ENCODE measurements around the gene FAM217B.

FAM217B gene

GRCh38 chr20:59940129-59940955 is at the start of gene FAM217B, which contains the start of gene PPP1R3D:
TSS of gene FAM217B (plus strand) at chr20:59940389. CDS start at chr20:59943944, 3,555 bp downstream.
TSS of gene PPP1R3D (minus strand) at chr20:59940305. CDS start at chr20:59939931, 374 bp downstream.
- DNase-seq, result peak; percentile 69 to 93

DNA sequence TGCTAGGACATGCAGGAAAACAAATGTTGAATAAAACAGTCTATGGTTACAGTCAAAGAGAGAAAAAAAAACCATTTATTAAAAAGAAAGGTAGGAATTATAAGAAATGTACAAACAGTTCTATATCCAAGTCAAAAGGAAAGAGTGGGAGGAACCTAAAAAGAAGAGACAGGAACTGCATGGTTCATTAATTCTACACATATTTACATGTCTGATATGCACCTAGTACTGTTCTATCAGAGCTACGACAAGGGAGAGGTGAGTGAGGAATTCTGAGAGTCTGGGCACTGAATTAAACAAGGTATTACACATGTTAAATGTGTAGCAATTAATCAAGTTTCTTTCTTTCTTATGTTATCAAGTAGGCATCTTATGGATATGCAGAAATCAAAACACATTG is 48.6 kb upstream of the FAM217B start:
- DNase-seq, result no peak

DNA sequence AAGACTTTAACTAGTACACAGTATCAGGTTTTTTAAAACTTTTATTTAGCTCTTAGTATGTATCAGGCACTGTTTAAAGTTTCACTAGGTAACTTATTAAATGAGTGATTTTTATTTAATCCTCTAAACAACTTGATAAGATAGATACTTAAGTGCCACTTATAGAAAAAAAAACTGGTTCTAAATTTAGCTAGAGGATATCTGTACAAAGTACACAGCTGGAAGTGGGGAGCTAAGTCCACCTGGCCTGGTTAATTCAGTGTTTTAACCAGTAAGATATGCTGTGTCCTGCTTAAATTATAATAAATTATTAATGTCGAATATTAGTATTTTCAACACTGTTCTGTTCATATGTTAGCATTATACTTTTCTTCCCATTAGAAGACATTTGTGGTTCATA is 44.3 kb upstream of the FAM217B start:
- no peak for DNase-seq

DNA sequence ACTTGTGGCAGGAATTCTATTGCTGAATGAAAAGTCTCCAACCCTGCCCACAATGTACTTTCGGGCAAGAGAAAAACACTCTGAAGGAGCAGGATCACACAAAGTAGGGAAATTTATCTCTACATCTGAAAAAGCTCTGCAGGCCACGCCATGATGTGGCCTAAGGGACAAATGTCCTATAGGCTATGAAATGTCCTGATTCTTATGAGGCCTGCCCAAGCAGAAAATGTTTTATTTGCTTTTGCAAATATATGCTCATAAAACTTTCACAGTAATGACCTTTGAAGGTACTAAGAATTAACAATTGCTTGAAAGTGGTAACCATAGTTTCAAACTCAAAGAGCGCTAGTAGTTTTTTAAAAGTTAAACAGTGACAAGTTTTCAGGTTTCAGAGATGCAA is 37.7 kb upstream of the FAM217B start:
- DNase-seq, result no peak

GRCh38 chr20:59903621-59904020 is 36.6 kb upstream of the FAM217B start:
- DNase-seq, result peak in 1 of 2 experiments; percentile 15

- DNase-seq, result no peak
These were observed 31.3 kb upstream of the FAM217B start for GRCh38 chr20:59908855-59909254.

DNA sequence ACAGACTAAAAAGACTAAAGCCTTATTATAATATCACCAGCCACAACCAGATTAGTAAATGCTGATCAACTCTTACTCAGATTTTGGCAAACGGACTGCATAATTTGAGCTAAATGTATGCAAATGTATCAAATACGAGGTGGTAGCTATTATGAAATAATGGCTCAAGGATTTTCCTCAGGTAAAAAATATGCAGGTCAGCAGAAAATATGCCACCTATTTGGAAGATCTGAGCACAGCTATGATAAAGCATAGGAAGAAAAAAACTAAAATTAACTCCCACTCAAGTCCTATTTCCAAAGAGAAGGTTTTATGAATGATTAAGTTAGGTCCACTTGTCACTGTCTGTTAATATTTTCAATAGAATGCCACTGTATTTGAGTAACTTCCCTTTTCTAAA is 29.1 kb upstream of the FAM217B start:
- DNase-seq, result no peak

- DNase-seq, result no peak
These were observed 27.6 kb upstream of the FAM217B start for GRCh38 chr20:59912609-59913008.

DNA sequence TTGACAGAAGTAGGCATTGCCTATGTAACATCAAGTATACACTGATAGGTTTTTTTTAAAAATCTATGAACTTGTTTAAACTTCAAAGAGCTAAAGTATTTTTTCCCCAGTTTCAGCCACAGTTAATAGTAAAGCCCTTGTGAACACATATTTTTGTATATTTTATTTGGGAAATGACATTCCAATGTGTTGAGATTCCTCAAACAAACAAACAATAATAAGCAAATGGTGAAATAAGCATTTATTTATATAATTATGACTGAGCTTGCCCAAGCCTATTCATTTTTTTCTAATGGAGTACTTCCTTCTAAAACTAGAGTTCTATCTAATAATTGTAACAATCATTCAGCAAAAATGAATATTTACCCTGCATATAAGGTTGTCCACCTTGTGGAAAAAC is 19.2 kb upstream of the FAM217B start:
- DNase-seq, result no peak

DNA sequence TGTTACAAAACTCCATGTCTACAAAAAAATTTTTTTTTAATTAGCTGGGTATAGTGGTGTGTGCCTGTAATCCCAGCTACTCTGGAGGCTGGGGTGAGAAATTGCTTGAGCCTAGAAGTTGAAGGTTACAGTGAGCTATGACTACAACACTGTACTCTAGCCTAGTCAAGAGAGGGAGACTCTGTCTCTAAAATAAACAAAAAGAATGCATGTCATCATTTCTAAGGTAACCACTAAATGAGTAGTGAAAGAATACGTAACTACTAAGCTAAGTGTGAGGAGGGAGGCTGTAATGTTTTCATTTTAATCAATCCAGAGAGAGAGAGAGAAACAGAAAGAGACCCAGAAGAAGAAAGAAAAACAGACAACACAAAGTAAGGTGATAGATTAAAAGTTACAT is 16.7 kb upstream of the FAM217B start:
- DNase-seq, result no peak

- DNase-seq, result no peak
These were observed 14.8 kb upstream of the FAM217B start for GRCh38 chr20:59925359-59925758.

- DNase-seq, result peak in 1 of 2 experiments; percentile 14
These were observed 14.3 kb upstream of the FAM217B start for GRCh38 chr20:59925899-59926298.

GRCh38 chr20:59931511-59932312 is 8.5 kb upstream of the FAM217B start:
- no peak for DNase-seq

DNA sequence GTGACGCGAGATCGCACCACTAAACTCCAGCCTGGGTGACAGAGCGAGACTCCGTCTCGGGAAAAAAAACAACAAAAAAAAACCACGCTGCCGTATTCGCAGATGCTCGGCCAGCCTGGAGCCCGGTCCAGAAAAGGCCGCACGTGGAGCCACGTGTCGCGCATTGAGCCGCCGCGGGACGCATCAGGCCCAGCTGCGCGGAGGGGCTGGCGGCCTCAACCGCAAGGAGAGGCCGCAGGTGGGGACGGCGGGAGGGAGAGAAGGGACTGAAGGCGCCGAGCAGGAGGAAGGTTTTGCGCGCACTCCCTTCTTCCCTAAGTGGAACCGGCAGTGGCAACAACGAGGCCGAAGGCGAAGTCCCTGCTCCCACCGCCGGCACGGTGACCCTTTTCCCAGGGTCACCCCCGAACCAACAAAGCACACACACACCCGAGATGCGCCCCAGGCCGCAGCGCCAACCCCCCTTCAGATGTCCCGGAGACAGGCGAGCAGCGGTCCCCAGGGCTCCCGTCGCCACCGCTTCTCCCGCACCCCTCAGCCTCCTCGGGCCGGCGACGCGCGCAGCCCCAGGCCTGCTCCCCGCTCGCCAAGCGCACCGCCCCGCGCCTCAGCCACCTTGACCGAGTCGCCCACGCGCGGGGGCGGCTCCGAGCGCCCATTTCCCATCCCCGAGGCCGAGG is 7.4 kb upstream of the FAM217B start:
- DNase-seq, result no peak

DNA sequence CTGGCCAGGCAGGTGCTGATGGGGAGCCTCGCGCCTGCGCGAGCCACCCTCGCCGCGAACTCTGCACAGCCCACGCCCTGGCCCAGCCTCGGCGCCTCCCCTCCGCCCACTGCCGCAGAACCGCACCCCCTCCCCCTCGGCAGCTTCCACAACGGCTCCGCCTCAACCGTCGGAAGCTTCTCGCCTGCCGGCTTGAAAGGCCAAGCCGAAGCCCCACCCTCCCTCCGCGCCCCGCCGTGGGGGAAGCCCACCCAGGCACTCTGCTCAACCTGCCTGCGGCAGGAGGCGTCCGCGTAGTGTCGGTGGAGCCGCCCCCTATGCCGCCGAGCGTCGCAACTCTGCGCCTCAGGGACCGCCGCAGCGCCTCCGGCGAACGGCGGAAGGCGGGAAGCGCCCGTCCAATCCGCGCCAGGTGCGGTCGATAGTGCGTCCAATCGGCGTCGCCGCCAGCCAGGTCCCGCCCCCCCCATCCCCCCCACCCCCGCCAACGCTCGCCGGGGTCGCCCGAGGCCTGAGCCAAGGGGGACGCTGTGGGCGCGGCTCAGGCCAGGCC is 6.8 kb upstream of the FAM217B start, which contains the start of gene SYCP2:
Gene SYCP2 (minus strand): TSS at position 342 of the 553 bp plus-strand sequence. CDS start 11,224 bp downstream, outside the sequence.
- DNase-seq, result no peak

DNA sequence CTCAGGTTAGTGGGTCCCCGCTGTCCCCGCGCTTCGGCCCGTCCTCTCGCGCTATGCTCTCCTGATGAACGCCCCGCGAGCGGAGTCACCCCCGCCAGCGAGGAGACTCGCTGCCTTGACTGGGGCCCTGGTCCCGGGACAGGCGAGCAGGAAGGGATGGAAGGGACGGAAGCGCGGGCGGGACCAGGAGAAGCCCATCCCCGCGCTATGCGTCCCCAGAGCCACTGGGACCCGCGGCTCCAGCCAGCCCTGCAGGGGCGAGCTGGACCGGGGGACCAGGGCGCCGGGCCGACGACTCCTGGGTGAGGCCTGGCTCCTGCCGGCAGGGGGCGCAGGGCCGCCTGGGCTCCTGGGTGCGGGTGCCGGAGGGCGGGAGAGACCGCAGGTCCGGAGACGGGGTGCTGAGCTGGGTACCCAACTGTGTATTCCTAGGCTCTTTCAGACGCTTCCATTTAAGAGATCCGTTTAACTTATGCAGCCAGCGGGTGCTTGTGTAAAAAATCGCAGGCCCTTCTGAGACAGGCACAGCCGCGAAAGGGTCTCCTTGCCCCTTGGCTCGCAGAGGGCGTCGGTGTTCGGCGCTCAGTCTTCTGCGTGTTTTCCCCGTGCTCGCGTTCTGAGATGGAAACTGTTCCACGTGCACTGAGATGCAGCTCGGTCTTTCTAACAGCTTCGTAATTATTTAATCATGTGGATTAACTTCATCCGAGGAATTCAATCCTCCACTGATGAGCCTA is 6.2 kb upstream of the FAM217B start:
- peak; percentile 55 to 82 for DNase-seq

DNA sequence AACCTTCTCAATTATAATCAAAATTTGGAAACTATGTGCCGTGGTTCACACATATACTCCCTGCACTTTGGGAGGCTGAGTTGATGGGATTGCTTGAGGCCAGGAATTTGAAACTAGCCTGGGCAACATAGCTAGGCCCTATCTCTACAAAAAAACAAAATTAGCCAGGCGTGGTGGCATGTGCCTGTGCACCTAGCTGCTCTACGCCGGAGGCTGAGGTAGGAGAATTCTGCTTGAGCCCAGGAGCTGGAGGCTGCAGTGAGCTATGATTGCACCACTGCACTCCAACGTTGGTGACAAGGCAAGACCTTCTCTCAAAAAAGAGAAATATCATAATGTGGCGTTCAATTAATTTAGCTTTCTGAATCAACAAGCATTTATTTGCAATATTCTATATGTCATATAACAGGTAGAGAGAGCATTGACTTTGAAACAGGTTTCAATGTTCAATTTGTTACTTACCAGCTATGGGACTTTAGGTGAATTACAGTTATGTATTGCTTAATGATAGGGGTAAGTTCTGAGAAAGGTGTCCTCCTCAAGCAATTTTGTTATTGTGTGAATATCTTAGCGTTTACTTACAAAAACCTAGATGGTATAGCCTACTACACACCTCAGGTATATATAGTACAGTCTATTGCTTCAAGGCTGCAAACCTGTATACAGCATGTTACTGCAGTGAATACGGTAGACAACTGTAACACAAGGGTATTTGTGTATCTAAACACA is 4.6 kb upstream of the FAM217B start:
- DNase-seq, result no peak

GRCh38 chr20:59936409-59936808 is 3.8 kb upstream of the FAM217B start:
- no peak for DNase-seq

- DNase-seq, result no peak
These were observed 3.0 kb upstream of the FAM217B start for GRCh38 chr20:59937150-59937549.

DNA sequence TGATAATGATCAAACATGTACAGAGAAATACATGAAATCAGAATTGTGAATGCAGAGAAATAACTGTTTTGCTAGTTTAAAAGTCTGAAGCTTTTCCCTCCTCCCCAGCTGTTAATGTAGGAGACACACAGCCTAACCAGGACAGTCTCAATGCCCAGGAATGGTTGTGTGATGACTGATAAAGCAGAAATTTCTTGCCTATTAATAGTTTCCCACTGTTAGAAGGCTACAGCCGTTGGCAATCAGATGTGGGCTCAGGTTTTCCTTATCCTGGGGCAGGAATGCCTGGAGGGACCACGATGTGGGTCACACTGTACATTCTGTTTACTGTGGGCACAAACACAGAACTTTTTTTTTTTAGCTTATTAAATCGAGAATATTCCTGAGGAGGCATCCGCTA is 2.0 kb upstream of the FAM217B start:
- DNase-seq, result no peak

- DNase-seq, result no peak
These were observed 1.5 kb upstream of the FAM217B start for GRCh38 chr20:59938696-59939051.
